A172 (cell line): ENCODE data around the gene C15orf40. TPM values are rescaled to one million over a fixed set of nuclear protein-coding genes. Genes with fewer than 3 reads are reported as not detected.
"Not testable (repeated sequence)": the region's sequence is repeated elsewhere in the genome, so short reads cannot be mapped to it uniquely, and the experiment has no call there.

Experiments used
- DNase-seq: peaks from one replicate; pipeline ENCODE4 v3.0.0-alpha.2; 2015; ENCODE audit warnings: low spot score
- total RNA-seq: library from RNA; depleted of rRNA; stranded (reverse); fragments of >200 nt; shearing (Covaris generic); gene quantifications from 2 replicates; pipeline ENCODE4 v1.2.3, GENCODE V29; 2014; rRNA removed

C15orf40 gene
- total RNA-seq, 1 experiment from 2014 or later = 11.7 TPM

DNA sequence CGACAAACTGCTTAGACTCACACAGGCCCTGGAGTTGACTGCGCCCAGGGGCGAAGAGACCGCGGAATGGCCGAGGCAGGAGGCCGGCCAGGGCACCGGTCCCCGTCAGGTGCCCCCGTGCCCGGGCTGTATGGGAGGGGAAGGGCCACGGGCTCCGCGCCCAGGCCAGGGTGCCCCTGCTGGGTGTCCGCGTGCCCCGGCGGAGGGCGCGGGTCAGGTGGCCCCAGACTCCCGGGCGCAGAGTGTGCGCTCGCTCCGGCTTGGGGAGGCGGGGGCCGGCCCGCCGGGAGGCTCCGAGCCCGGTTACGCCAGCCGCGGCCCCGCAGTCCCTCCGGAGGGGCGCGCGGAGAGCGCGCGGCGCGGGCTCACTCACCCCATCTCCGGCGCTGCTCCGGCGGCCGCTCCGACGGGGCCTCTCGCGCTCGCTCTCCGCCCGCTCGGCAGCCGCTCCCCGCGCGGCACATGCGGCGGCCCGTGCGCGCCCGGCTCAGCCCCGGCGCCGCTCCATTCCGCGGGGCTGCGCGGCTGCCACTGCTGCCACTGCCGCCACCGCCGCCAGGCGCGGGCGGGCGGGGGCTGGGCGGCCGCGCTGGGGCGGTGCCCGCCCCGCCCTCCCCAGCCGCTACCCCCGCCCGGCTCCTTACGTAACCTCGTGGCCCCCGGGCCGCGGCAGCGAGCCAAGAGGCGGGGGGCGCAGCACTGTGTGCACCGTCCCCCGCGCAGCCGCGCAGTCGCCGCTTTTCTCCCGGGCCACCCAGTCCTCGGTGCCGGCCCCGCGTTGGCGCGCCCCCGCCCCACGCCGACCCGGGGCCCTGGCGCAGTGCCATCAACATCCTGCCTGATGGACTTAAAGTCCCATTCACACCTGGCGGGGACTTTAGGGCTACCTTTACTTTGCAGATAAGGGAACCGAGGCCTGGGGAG is 59.0 kb downstream of the C15orf40 start, which contains the start of gene HOMER2:
TSS of gene HOMER2 (minus strand) at position 563 of the 924 bp plus-strand sequence. CDS start at position 378, 185 bp downstream.
- DNase-seq = no peak

DNA sequence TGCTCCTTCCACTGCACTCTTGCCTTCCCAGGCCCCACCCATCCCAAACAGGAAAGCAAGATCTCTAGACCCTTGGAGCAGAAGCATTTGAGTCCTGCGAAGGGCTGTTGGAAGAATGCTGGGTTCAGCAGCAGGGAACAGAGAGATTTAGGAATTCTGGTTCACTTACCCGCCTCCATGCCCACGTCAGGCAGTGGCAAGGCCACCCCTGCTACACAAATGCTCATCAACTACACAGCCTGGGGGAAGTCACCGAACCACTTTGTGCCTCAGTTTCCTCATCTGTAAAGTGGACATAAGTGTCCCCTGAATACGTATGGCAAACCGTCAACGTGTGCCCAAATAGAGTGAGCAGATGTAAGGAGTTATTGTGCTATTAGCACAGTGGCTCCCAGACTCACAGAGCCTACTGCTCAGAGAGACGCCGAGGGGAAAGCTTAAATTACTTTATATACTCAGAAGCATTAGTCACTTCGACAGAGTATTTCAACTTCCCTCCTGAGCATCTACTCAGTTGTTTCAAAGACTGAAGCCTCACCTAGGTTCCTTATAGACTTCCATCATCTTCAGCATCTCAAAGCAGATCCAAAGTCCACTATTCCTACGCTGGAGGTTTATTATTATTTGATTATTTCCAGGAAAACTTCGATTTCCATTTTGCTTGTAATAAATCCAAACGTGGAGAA is 59.8 kb downstream of the C15orf40 start:
- no peak for DNase-seq

DNA sequence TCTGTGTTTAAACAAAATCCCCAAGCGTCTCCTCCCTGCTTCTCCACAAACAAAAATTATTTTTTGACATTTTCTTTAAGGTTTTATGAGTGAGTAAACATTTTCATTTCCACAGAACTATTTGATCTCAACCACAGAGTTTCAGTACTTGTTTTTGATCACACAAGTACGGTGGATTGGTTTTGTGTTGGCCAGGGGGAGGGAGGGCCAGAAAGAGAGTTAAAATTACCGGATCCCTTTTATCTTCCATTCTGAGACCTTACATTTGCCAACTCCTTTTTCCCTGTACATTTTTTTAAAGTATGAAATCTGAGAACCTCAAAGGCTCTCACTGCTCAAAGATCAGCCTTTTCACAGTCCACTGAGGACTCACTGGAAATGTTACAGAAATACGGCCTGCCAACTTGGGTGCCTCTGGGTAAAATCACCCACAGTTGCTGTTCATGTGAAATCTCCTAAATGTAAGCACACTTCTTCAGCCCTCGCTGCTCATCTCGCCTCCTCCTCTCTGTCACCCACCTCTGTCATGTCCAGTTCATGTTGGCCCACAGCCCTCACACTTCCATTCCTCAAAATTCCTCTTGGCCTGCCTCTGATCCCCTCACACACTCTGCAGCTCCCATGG is 60.6 kb downstream of the C15orf40 start:
- no peak for DNase-seq

DNA sequence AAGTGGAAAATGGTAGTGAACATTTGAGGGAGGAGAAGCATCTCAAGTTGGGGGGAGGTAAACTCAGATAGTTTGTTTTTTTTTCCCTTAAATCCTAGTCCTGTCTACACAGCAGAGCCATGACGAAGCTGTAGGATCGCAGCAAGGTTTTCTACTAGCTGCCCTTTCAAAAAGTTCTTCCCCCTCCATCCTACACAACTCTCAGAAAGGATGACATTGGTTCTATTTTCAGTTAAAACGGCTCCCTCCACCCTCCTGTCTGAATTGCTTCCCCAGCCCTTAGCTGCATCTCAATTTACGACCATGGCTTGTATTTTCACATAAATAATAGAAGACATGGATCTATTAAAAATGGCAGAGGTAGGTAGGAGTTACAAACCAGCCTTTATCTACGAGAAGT is 61.1 kb downstream of the C15orf40 start:
- no peak for DNase-seq

DNA sequence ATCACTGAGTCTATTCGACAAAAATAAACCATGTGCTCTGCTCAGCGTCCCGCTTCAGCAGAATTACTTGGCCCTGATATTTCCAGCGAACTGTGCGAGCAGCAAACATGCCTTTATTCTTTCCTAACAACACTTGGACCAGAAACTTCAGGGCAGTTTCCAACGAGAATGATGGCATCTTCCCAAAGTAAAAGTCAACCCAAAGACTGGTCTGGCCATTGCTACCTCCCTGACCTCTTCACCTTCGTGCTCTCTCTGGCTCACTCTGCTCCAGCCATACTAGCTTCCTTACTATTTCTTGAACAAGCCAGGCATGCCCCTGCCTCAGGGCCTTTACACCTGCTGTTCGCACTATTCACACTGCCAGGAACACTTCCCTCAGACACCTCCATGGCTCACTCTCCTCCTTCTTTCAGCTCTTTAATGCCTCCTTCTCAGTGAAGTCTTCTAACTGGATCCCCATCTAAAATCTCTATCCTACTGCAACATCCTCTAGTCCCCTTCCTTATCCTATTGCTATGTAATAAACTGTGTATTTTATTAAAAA is 65.2 kb downstream of the C15orf40 start:
- no peak for DNase-seq

DNA sequence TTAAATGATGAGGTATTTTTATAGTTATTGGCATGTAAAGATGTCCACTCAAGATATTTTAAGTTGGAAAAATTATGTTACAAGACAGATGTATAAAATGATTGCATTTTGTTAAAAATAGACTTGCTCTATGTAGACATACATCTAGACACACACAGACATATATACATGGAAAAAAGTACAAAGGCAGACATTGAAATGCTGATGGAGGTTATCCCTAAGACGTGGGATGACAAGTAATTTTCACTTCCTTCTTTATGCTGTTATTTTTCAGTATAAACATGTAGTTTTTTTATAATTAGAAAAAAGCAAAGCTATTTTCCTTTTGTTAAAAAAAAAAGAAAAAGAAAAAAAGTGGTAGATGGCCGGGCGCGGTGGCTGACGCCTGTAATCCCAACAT is 66.1 kb downstream of the C15orf40 start:
- no peak for DNase-seq

DNA sequence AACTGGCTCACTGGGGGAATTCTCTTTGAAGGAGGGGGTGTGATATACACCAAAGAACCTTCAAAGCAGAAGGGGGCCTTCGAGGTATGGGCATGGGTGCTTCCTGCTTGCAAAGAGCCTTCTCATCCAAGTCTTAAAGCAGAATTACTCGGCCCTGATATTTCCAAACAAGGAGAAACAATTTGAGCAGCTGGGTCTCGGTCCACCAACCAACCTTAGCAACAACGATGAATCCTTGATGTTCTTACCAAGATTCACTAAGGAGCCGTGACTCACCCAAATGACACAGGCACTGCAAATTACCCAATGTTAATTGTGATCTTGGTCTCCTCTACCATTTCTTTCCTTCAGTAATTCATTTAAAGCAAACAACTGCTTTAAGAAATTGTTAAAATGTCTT is 66.6 kb downstream of the C15orf40 start:
- no peak for DNase-seq

DNA sequence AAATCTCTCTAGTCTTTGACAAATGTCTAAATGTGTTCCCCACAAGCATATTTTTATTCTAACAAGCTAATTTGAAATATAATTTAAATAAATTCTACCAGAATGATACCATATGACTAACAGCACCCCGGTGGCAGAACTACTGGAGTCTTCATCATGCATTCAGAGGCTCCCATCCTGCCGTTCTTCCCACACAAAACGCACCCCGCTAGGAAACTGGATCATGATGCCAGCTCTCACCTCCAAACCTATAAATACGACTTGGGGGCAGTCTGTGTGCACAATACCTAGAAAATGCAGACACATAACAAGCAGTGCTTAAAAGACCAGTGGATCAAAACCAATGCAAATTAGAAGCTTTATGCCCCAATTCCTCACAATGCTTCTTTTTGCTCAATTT is 67.4 kb downstream of the C15orf40 start:
- no peak for DNase-seq

DNA sequence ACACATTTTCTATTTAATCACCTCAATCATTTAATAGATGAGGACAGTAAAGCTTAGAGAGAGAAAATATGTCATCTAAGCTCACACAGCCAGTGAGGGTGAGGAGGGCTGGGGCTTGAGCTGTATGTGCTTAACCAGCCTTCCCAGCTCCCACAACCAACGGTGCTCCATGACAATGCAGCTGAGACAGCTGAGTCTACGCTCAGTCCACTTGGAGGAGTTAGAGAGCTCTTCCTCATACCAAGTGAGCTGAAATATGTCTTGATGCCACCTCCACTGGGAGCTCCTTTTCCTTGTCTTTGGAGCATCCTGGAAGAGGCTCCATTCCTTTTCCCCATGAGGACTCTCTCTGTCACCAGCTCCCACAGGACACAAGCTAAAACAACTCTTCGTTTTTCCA is 68.3 kb downstream of the C15orf40 start:
- no peak for DNase-seq

DNA sequence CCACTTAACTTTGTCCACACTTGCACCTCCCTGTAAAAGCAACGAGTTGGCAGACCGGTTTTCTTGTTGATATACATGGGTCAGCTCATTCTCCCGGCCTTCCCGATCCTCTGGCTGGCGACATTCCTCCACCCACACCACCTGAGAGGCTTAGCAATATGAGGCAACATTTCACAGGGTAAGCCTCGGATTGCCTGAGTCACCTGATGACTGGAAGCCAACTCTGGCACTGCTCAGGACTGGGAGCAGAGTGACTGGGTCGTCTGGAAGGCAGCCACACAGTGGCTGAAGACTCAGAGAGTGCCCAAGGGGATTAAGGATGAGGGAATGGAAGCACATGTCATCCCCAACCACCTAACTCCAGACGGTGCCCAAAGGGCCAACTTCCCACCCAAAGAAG is 68.7 kb downstream of the C15orf40 start:
- peak; percentile 88 for DNase-seq

DNA sequence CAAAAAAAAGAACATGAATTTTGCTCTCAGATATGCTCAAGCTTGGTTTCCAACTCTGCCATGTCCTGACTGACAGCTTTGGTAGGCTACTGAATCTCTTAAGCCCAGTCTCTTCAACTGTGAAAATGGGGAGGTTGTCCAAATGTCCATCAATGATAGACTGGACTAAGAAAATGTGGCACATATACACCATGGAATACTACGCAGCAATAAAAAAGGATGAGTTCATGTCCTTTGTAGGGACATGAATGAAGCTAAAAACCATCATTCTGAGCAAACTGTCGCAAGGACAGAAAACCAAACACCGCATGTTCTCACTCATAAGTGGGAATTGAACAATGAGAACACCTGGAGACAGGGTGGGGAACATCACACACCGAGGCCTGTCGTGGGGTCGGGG is 71.8 kb downstream of the C15orf40 start:
- not testable (repeated sequence) for DNase-seq

Other genes starting within 250 kb of the C15orf40 start
- gene FSD2, start 205.6 kb downstream of the C15orf40 start, total RNA-seq = not detected in 2 replicates
- 4.7 and 6.3 TPM in 2 replicates for gene WHAMM, start 202.0 kb downstream of the C15orf40 start, total RNA-seq
- 26.7 and 34.1 TPM in 2 replicates for gene HOMER2, start 58.9 kb downstream of the C15orf40 start, total RNA-seq
- 43.0 and 46.2 TPM in 2 replicates for gene RAMAC, start 25.4 kb downstream of the C15orf40 start, total RNA-seq
- gene BTBD1, start 55.6 kb upstream of the C15orf40 start, total RNA-seq = 92.6 and 99.4 TPM in 2 replicates
- 0.14 TPM in 1 of 2 replicates, not detected in the other for gene TM6SF1, start 96.0 kb upstream of the C15orf40 start, total RNA-seq
- 72.1 and 72.3 TPM in 2 replicates for gene HDGFL3, start 196.2 kb upstream of the C15orf40 start, total RNA-seq